Stimulated activated CD8-positive, alpha-beta memory T cell treated with anti-CD3 and anti-CD28 coated beads, Interleukin-12 subunit alpha, Interleukin-12 subunit beta, amount 100 ng/mL, for 4 hours (primary cell): ENCODE measurements around the gene CWC25.
"Not testable (repeated sequence)": the region's sequence is repeated elsewhere in the genome, so short reads cannot be mapped to it uniquely, and the experiment has no call there.

Source experiments
- DNase-seq: peaks from one replicate; pipeline ENCODE4 v3.0.0-alpha.2; 2020; ENCODE audit warnings: low read depth

The CWC25 gene

GRCh38 chr17:38852771-38853291, 27.7 kb upstream of the CWC25 start:
- no peak for DNase-seq

GRCh38 chr17:38851434-38851833, 26.3 kb upstream of the CWC25 start:
- DNase-seq: no peak

- DNase-seq: no peak
Measured at GRCh38 chr17:38850374-38850773, 25.3 kb upstream of the CWC25 start.

GRCh38 chr17:38848939-38849605, 24.0 kb upstream of the CWC25 start:
- DNase-seq: no peak

- DNase-seq: no peak
Measured at GRCh38 chr17:38848557-38848891, 23.4 kb upstream of the CWC25 start.

- DNase-seq: no peak
Measured at GRCh38 chr17:38844261-38844757, 19.2 kb upstream of the CWC25 start.

GRCh38 chr17:38825762-38826247, 684 bp upstream of the CWC25 start:
- no peak for DNase-seq

- DNase-seq: no peak
Measured at GRCh38 chr17:38815576-38816193, 9.4 kb downstream of the CWC25 start.

GRCh38 chr17:38809828-38810227, 15.3 kb downstream of the CWC25 start:
- DNase-seq: no peak

GRCh38 chr17:38800237-38800760, 24.8 kb downstream of the CWC25 start:
- DNase-seq: no peak

- DNase-seq: peak; percentile 78
Measured at GRCh38 chr17:38799501-38800236, 25.5 kb downstream of the CWC25 start, which contains the start of gene PIP4K2B. PIP4K2B (minus strand) TSS chr17:38799556; CDS start chr17:38799424, 132 bp downstream.

GRCh38 chr17:38798614-38799500, 26.3 kb downstream of the CWC25 start:
- DNase-seq: no peak

GRCh38 chr17:38797828-38798227, 27.3 kb downstream of the CWC25 start:
- no peak for DNase-seq

GRCh38 chr17:38797158-38797490, 28.0 kb downstream of the CWC25 start:
- DNase-seq: no peak

GRCh38 chr17:38796451-38797157, 28.5 kb downstream of the CWC25 start:
- DNase-seq: no peak

GRCh38 chr17:38794221-38794620, 30.9 kb downstream of the CWC25 start:
- no peak for DNase-seq

GRCh38 chr17:38791162-38791561, 34.0 kb downstream of the CWC25 start:
- DNase-seq: no peak

GRCh38 chr17:38790148-38790707, 34.9 kb downstream of the CWC25 start:
- DNase-seq: not testable (repeated sequence)

GRCh38 chr17:38789185-38789584, 35.9 kb downstream of the CWC25 start:
- DNase-seq: no peak

GRCh38 chr17:38787999-38788398, 37.1 kb downstream of the CWC25 start:
- DNase-seq: not testable (repeated sequence)
